ENCODE measurements around the gene CD164L2. TPM values are rescaled to one million over a fixed set of nuclear protein-coding genes. Genes with fewer than 3 reads are reported as not detected.
A peak's percentile ranks its signal among the peaks of the same experiment; 100 is the strongest.

The CD164L2 gene
- total and polyA plus RNA-seq, 2 donors (not counting 1 experiment from before 2014, with no cell fraction given): not detected

DNA sequence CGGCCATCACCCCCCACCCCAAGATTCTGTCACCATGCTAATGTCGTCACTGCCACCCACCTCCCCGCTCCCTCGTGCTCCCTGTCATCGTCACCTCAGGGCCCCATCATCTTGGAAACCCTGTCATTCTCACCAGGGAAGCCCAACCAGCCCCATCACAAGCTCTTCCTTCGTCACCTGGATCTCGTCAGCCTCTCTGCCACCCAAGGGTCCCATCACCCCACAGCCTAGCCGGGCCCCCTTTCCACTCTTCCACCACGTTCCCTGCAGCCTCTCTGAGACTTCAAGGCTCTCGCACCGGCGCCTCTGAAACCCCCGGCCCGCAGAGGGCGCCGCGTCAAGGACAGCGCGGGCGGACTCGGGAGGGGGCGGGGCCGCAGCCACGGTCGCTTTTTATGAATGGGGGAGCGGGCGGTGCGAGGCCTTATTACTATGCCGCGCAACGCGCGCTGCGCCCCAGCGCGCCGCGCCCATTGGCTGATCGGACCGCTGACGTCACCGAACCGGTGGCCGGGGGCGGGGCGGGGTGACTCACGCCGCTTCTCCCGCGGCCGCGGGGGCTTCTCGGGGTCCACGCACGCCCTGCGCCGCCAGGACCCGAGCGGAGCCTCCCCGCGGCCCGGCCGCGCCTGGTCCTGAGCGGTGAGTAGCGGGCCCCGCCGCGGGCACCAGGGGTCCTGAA is 9.1 kb upstream of the CD164L2 start, which contains the start of gene GPR3:
GPR3 (plus strand) TSS at position 527 of the 682 bp plus-strand sequence. CDS start 1,177 bp downstream, outside the sequence.
- Mint-ChIP-seq H3K4me3 (peak within 1 kb of the TSS; percentile 81), H3K27ac (peak within 1 kb of the TSS; percentile 67), H3K9me3 (ENCODE audit: insufficient read depth) (no peaks in the 10 kb centered on the region), H3K27me3 (peaks cover 3% of the 10 kb centered on the region), H3K4me1 (peaks cover 22% of the 10 kb centered on the region)
- ChIA-PET POLR2A (no interaction called here), CTCF (interaction anchor here (1.0 to 9.4 kb wide), 13 partner anchors 11 to 277 kb away, joined by 3 to 297 read pairs (median 9); partner anchors contain the start of genes MAP3K6 and SYTL1)
- peak within 1 kb of the TSS in 1 of 2 donors; percentile 50 for H3K27ac ChIP-seq (ENCODE audit: low read length in 2 of 2)
- TF ChIP-seq EZH2 (IDR thresholded peaks at IDR 0.05; ENCODE audit: borderline replicate concordance, insufficient read depth, low read depth, low read length, poor library complexity, severe bottlenecking): no peak
- TF ChIP-seq, protein P1, sequence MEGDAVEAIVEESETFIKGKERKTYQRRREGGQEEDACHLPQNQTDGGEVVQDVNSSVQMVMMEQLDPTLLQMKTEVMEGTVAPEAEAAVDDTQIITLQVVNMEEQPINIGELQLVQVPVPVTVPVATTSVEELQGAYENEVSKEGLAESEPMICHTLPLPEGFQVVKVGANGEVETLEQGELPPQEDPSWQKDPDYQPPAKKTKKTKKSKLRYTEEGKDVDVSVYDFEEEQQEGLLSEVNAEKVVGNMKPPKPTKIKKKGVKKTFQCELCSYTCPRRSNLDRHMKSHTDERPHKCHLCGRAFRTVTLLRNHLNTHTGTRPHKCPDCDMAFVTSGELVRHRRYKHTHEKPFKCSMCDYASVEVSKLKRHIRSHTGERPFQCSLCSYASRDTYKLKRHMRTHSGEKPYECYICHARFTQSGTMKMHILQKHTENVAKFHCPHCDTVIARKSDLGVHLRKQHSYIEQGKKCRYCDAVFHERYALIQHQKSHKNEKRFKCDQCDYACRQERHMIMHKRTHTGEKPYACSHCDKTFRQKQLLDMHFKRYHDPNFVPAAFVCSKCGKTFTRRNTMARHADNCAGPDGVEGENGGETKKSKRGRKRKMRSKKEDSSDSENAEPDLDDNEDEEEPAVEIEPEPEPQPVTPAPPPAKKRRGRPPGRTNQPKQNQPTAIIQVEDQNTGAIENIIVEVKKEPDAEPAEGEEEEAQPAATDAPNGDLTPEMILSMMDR (IDR thresholded peaks at IDR 0.05): peak; percentile 65
- H3K27me3 ChIP-seq (replicated peaks in 1 of 4; ENCODE audit: control extremely low read depth in 1 of 4, control insufficient read depth in 3 of 4, insufficient read depth in 4 of 4, low read length in 3 of 4): no peaks in the 10 kb centered on the region
- H3K4me1 ChIP-seq (ENCODE audit: control insufficient read depth in 2 of 2, insufficient read depth in 2 of 2, low read length in 2 of 2): peaks cover 12 to 24% of the 10 kb centered on the region in 2 donors
- H3K79me2 ChIP-seq (ENCODE audit: control insufficient read depth, insufficient read depth, low read length): no peaks in the 10 kb centered on the region
- H3K4me2 ChIP-seq (replicated peaks; ENCODE audit: low read depth, low read length, poor library complexity, severe bottlenecking): peak within 1 kb of the TSS; percentile 96
- DNase-seq (peak; percentile 96), ATAC-seq (ENCODE audit: low read depth) (peak; percentile 91)
- peak within 1 kb of the TSS; percentile 75 for H2AFZ ChIP-seq (ENCODE audit: insufficient read depth, low read depth, low read length, poor library complexity, severe bottlenecking)
- H3K9ac ChIP-seq (ENCODE audit: low read length): peak within 1 kb of the TSS; percentile 68
- H3K9me3 ChIP-seq (ENCODE audit: control extremely low read depth in 1 of 3, control insufficient read depth in 2 of 3, insufficient read depth in 1 of 3, low read length in 2 of 3): no peaks in the 10 kb centered on the region
- H3K4me3 ChIP-seq (ENCODE audit: control extremely low read depth in 1 of 5, extremely low read depth in 1 of 5, insufficient read depth in 1 of 5, low read depth in 2 of 5, low read length in 4 of 5): peak within 1 kb of the TSS in 4 of 5 experiments; percentile 34 to 60 (median 56)
- H4K20me1 ChIP-seq (ENCODE audit: control insufficient read depth, insufficient read depth, low read length, poor library complexity, severe bottlenecking): no peaks in the 10 kb centered on the region
- intact Hi-C loops (cut with micrococcal nuclease): loop anchor here (1.0 to 10.0 kb wide), 4 partner anchors 157 to 293 kb away; partner anchors contain the start of genes AHDC1 and WDTC1
- H3K36me3 ChIP-seq (replicated peaks in 1 of 2; ENCODE audit: control extremely low read depth in 1 of 2, control insufficient read depth in 1 of 2, extremely low read depth in 1 of 2, insufficient read depth in 2 of 2, low read length in 1 of 2): no peaks in the 10 kb centered on the region
- WGBS (ENCODE audit: insufficient coverage): 1% methylated on average over 67 of the region's 69 CpGs
